DND-41 (cell line): ENCODE measurements around the gene OXT.

Experiments used
- CTCF ChIP-seq: IDR thresholded peaks from 2 replicates; pipeline ENCODE4 v1.5.1; 2012; ENCODE audit warnings: borderline replicate concordance, low read length, moderate library complexity, mild to moderate bottlenecking; ENCODE audit not compliant: poor library complexity, severe bottlenecking; ENCODE audit errors: extremely low read depth
- EZH2 ChIP-seq: IDR thresholded peaks from 3 replicates; pipeline ENCODE4 v1.6.1; 2012; ENCODE audit warnings: borderline replicate concordance, low read depth, mild to moderate bottlenecking, moderate library complexity, low read length, inconsistent platforms; ENCODE audit not compliant: severe bottlenecking

GRCh38 chr20:3082955-3083952, 11.8 kb downstream of the OXT start:
- TF ChIP-seq CTCF = no peak
- TF ChIP-seq EZH2 = no peak
